Mesodermal cell (in vitro differentiated cells): ENCODE data around the gene MAML3.

ENCODE experiments used
- H3K27ac ChIP-seq: 2 replicates; pipeline ENCODE4 v1.7.0; 2013; ENCODE audit warnings: mild to moderate bottlenecking, low read depth, low read length, moderate library complexity; ENCODE audit not compliant: severe bottlenecking
- H3K36me3 ChIP-seq: 2 replicates; pipeline ENCODE4 v1.7.1; 2013; ENCODE audit warnings: mild to moderate bottlenecking, low read length, moderate library complexity; ENCODE audit not compliant: control insufficient read depth, insufficient read depth
- H3K4me1 ChIP-seq: one replicate; pipeline ENCODE4 v1.7.1; 2013; ENCODE audit warnings: mild to moderate bottlenecking, low read length; ENCODE audit not compliant: insufficient read depth, control insufficient read depth, poor library complexity, severe bottlenecking
- H3K4me3 ChIP-seq: 2 replicates; pipeline ENCODE4 v1.7.0; 2013; ENCODE audit warnings: low read length, control low read depth, mild to moderate bottlenecking; ENCODE audit not compliant: insufficient read depth, poor library complexity, severe bottlenecking; ENCODE audit errors: extremely low read depth
- H3K9me3 ChIP-seq: 2 replicates; pipeline ENCODE4 v1.7.1; 2013; ENCODE audit warnings: mild to moderate bottlenecking, low read length, moderate library complexity; ENCODE audit not compliant: control insufficient read depth
- WGBS, 2 experiments: methylation state at CpG; one replicate each; pipeline ENCODE4 v1.1.5; 2013; ENCODE audit warnings: missing lambda C conversion rate in 2 of 2; ENCODE audit not compliant: insufficient coverage in 2 of 2; 5-methylcytosine and 5-hydroxymethylcytosine counted together

Gene MAML3

DNA sequence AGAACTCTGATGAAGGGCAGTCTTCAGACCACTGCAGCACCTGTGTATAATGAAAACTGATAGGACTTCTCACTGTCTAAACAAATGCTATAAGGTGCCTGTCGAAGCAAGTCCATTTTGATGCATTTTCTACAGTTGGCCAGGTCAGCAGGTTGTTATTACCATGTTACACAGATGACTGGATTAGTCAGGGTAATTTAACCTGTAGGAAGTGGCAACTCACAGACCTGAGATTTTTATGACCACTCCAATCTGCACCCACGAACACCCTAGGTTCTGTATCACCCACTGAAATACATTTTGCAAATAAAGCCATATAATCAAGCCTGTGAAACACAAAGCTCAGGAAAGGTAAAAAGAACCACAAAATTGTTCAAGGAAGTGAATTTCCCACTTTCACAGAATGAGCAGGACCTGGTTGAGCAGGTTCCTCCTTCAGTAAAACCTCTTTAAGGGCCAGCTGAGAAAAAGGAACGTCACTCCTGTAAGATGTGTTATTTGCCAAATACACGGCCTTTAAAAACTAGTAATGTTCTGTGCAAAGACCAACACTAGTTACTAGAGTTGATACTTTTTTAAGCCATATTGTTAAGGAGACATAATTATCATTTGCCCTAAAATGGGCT lies 12.7 kb downstream of the MAML3 start:
- Histone ChIP-seq H3K27ac (no peak overlapping the region), H3K36me3 (no peaks in the 10 kb centered on the region), H3K4me1 (peaks cover 20% of the 10 kb centered on the region), H3K9me3 (no peaks in the 10 kb centered on the region), H3K4me3 (no peak overlapping the region)
- WGBS, 2 experiments = 71% methylated on average over 1 of the region's 4 CpGs; no CpG with 5 or more reads in 1 of the 2 experiments

GRCh38 chr4:140140566-140140965 lies 13.4 kb downstream of the MAML3 start:
- Histone ChIP-seq H3K9me3 (no peaks in the 10 kb centered on the region), H3K36me3 (no peaks in the 10 kb centered on the region), H3K4me1 (peaks cover 26% of the 10 kb centered on the region), H3K4me3 (no peak overlapping the region), H3K27ac (no peak overlapping the region)
- 89% methylated on average over 3 of the region's 3 CpGs; no CpG with 5 or more reads in 1 of the 2 experiments for WGBS, 2 experiments

- 29 to 63% methylated on average over 1 to 5 of the region's 6 CpGs for WGBS, 2 experiments
- Histone ChIP-seq H3K4me3 (no peak overlapping the region), H3K27ac (no peak overlapping the region), H3K4me1 (peaks cover 39% of the 10 kb centered on the region), H3K9me3 (no peaks in the 10 kb centered on the region), H3K36me3 (no peaks in the 10 kb centered on the region)
Observed at GRCh38 chr4:140138428-140138827, 15.6 kb downstream of the MAML3 start.

DNA sequence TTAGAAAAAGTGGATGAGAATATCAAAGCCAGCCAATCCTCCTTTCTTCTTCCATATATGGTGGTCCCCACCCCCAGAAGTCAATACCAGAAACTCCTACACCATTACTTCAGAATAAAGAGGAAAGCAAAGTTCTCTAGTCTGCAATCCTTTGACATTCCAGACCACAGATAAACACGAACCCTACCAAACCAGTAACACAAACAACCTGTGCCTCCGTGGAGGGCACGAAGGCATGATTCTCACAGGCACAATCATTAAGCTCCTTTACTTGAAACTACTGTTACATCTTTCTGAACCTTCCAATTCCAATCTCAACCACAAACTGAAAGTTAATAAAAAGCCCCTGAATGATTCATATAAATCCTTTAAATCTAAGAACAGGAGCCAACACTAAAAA lies 16.3 kb downstream of the MAML3 start:
- Histone ChIP-seq H3K9me3 (no peaks in the 10 kb centered on the region), H3K4me1 (peaks cover 39% of the 10 kb centered on the region), H3K27ac (peak overlapping the region; percentile 2), H3K4me3 (no peak overlapping the region), H3K36me3 (no peaks in the 10 kb centered on the region)
- WGBS, 2 experiments = 28 to 30% methylated on average over 3 of the region's 3 CpGs

- Histone ChIP-seq H3K9me3 (no peaks in the 10 kb centered on the region), H3K4me1 (peaks cover 39% of the 10 kb centered on the region), H3K4me3 (no peak overlapping the region), H3K36me3 (peaks cover 6% of the 10 kb centered on the region), H3K27ac (no peak overlapping the region)
- 90% methylated on average over 2 of the region's 4 CpGs; no CpG with 5 or more reads in 1 of the 2 experiments for WGBS, 2 experiments
Observed at GRCh38 chr4:140136509-140136908, 17.5 kb downstream of the MAML3 start.

DNA sequence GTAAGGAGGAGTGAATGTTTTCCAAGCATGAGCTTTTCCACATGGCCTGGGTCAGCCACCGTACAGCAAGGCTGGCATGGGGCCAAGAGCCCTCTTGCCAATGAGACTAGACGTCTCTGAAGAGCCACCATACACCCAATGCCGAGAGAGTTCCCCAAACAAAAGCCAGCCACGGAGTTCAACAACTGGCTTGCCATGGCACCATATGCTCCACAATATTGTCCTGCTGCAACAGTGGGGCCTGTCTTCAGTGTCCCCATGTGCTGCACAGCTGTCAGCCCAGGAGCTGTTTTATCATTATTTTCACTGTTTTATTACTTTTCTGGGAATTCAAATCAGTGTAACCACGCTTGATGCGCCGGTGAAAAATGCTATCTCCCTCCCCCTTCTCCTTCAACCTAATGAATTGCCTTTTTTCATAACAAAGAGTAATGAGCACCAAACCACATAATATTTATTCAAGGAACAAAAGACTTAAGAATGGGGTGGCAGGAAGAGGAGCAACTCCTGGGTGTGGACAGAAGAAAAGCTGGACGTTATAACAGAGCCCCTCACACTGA lies 18.4 kb downstream of the MAML3 start:
- 81 to 88% methylated on average over 5 to 7 of the region's 8 CpGs for WGBS, 2 experiments
- no peak overlapping the region for H3K27ac ChIP-seq
- H3K4me1 ChIP-seq = peaks cover 39% of the 10 kb centered on the region
- no peaks in the 10 kb centered on the region for H3K9me3 ChIP-seq
- H3K4me3 ChIP-seq = no peak overlapping the region
- H3K36me3 ChIP-seq = peaks cover 7% of the 10 kb centered on the region

- no peaks in the 10 kb centered on the region for H3K9me3 ChIP-seq
- no peak overlapping the region for H3K4me3 ChIP-seq
- peaks cover 39% of the 10 kb centered on the region for H3K4me1 ChIP-seq
- no peak overlapping the region for H3K27ac ChIP-seq
- 76 to 83% methylated on average over 7 to 8 of the region's 9 CpGs for WGBS, 2 experiments
- H3K36me3 ChIP-seq = peaks cover 7% of the 10 kb centered on the region
Observed at GRCh38 chr4:140134746-140135425, 19.1 kb downstream of the MAML3 start.

- Histone ChIP-seq H3K4me3 (no peak overlapping the region), H3K36me3 (peaks cover 7% of the 10 kb centered on the region), H3K9me3 (no peaks in the 10 kb centered on the region), H3K4me1 (peaks cover 39% of the 10 kb centered on the region), H3K27ac (no peak overlapping the region)
- WGBS, 2 experiments = no CpG with 5 or more reads among the region's 3 CpGs
Observed at GRCh38 chr4:140133576-140133975, 20.4 kb downstream of the MAML3 start.

- WGBS, 2 experiments = 100% methylated on average over 2 to 3 of the region's 5 CpGs
Observed at GRCh38 chr4:140131675-140132229, 22.2 kb downstream of the MAML3 start.

GRCh38 chr4:140130677-140131076 lies 23.3 kb downstream of the MAML3 start:
- Histone ChIP-seq H3K9me3 (no peaks in the 10 kb centered on the region), H3K4me3 (no peak overlapping the region), H3K36me3 (peaks cover 7% of the 10 kb centered on the region), H3K4me1 (peaks cover 14% of the 10 kb centered on the region), H3K27ac (no peak overlapping the region)
- WGBS, 2 experiments = no CpG with 5 or more reads among the region's 2 CpGs

More at GRCh38 chr4:140131675-140132229, 22.2 kb downstream of the MAML3 start:
- Histone ChIP-seq H3K4me3 (no peak overlapping the region), H3K36me3 (peaks cover 7% of the 10 kb centered on the region), H3K4me1 (peaks cover 24% of the 10 kb centered on the region), H3K9me3 (no peaks in the 10 kb centered on the region), H3K27ac (no peak overlapping the region)
